Natural killer cell (primary cell): ENCODE measurements around the gene EXTL1. TPM values are rescaled to one million over a fixed set of nuclear protein-coding genes. Genes with fewer than 3 reads are reported as not detected.

ENCODE experiments used
- ATAC-seq, 3 donors: fragments of 150-1000 bp in 2 of 3; fragments of 200-7000 bp in 1 of 3; cut with Tn5 transposase; 1 replicate in 1 of 3; 2 replicates in 2 of 3; pipeline ENCODE4 v1.10.0; 2021; ENCODE audit warnings: mild to moderate bottlenecking in 2 of 3, moderate library complexity in 2 of 3
- DNase-seq, 2 donors: peaks; one replicate each; pipeline versions ENCODE4 v3.0.0 to v3.0.0-alpha.2; 2013 to 2021; ENCODE audit warnings: mixed read lengths in 1 of 2
- H3K27ac ChIP-seq: one replicate; pipeline ENCODE4 v1.5.1; 2013; ENCODE audit warnings: mild to moderate bottlenecking, low read length
- H3K27me3 ChIP-seq: one replicate; pipeline ENCODE4 v1.6.1; 2013; ENCODE audit warnings: low read length; ENCODE audit not compliant: control insufficient read depth, insufficient read depth
- H3K36me3 ChIP-seq: one replicate; pipeline ENCODE4 v1.6.1; 2013; ENCODE audit warnings: low read length; ENCODE audit not compliant: control insufficient read depth, insufficient read depth
- H3K4me1 ChIP-seq: one replicate; pipeline ENCODE4 v1.6.1; 2013; ENCODE audit warnings: low read length; ENCODE audit not compliant: control insufficient read depth, insufficient read depth
- H3K4me3 ChIP-seq: one replicate; pipeline ENCODE4 v1.5.1; 2013; ENCODE audit warnings: low read length
- H3K9me3 ChIP-seq: one replicate; pipeline ENCODE4 v1.6.1; 2013; ENCODE audit warnings: low read length; ENCODE audit not compliant: control insufficient read depth, insufficient read depth
- H3K27ac Mint-ChIP-seq, 2 donors: one replicate each; pipeline ENCODE4 v1.8.0; 2022; ENCODE audit warnings: mild to moderate bottlenecking in 2 of 2, mixed read lengths in 2 of 2, moderate library complexity in 1 of 2
- H3K27me3 Mint-ChIP-seq, 2 donors: one replicate each; pipeline ENCODE4 v1.8.0; 2022; ENCODE audit warnings: low read depth in 2 of 2, mixed read lengths in 2 of 2
- H3K36me3 Mint-ChIP-seq: one replicate; pipeline ENCODE4 v1.8.0; 2022; ENCODE audit warnings: mixed read lengths
- H3K4me1 Mint-ChIP-seq, 2 donors: one replicate each; pipeline ENCODE4 v1.8.0; 2022; ENCODE audit warnings: mixed read lengths in 2 of 2
- H3K4me3 Mint-ChIP-seq: one replicate; pipeline ENCODE4 v1.8.0; 2022; ENCODE audit warnings: mild to moderate bottlenecking, moderate library complexity, mixed read lengths
- H3K9me3 Mint-ChIP-seq, 2 donors: one replicate each; pipeline ENCODE4 v1.8.0; 2022; ENCODE audit warnings: mixed read lengths in 2 of 2
- CTCF ChIP-seq: fragments of 200-600 bp; IDR thresholded peaks from one replicate; pipeline ENCODE4 v1.8.0; 2022; ENCODE audit warnings: antibody characterized with exemption
- WGBS: methylation state at CpG from one replicate; pipeline ENCODE4 v1.1.7; 2013; ENCODE audit warnings: missing lambda C conversion rate; ENCODE audit not compliant: insufficient coverage; 5-methylcytosine and 5-hydroxymethylcytosine counted together
- intact Hi-C: fragments of 100-400 bp; cut with micrococcal nuclease; formaldehyde crosslinking; loops from one replicate; pipeline ENCODE4 v1.14.2; 2022
- total RNA-seq, 4 donors: library from RNA; stranded (reverse); fragments of 120-200 nt in 1 of 4; gene quantifications; one replicate each; pipeline versions ENCODE4 v1.2.3 to v1.2.4, GENCODE V29; 2013 to 2022

EXTL1 gene
- total RNA-seq, 3 donors from 2014 or later (not counting 1 experiment from before 2014, with no cell fraction given), result not detected

- H3K27ac ChIP-seq, result no peak overlapping the region
- H3K4me1 Mint-ChIP-seq, result peaks cover 9 to 20% of the 10 kb centered on the region in 2 donors
- peak overlapping the region in 1 of 2 donors; percentile 89 for H3K27ac Mint-ChIP-seq
- TF ChIP-seq CTCF, result no peak
- H3K4me3 ChIP-seq, result peak overlapping the region; percentile 97
- peak overlapping the region; percentile 97 for H3K4me3 Mint-ChIP-seq
- H3K36me3 ChIP-seq, result no peaks in the 10 kb centered on the region
- peaks cover 19% of the 10 kb centered on the region for H3K4me1 ChIP-seq
- whole genome bisulfite sequencing, result 23% methylated on average over 15 of the region's 15 CpGs
- H3K27me3 Mint-ChIP-seq, result peaks cover 0 to 14% of the 10 kb centered on the region in 2 donors
- intact Hi-C loops, result loop anchor here (5.0 kb wide), 1 partner anchor 113 kb away; no protein-coding TSS in a partner anchor
- ATAC-seq (no peak), DNase-seq (peak in 1 of 2 donors; percentile 19)
- peaks cover 8% of the 10 kb centered on the region for H3K27me3 ChIP-seq
- no peaks in the 10 kb centered on the region for H3K36me3 Mint-ChIP-seq
- no peaks in the 10 kb centered on the region for H3K9me3 Mint-ChIP-seq
- H3K9me3 ChIP-seq, result no peaks in the 10 kb centered on the region
These were observed 13.1 kb downstream of the EXTL1 start for GRCh38 chr1:26034504-26035202.

DNA sequence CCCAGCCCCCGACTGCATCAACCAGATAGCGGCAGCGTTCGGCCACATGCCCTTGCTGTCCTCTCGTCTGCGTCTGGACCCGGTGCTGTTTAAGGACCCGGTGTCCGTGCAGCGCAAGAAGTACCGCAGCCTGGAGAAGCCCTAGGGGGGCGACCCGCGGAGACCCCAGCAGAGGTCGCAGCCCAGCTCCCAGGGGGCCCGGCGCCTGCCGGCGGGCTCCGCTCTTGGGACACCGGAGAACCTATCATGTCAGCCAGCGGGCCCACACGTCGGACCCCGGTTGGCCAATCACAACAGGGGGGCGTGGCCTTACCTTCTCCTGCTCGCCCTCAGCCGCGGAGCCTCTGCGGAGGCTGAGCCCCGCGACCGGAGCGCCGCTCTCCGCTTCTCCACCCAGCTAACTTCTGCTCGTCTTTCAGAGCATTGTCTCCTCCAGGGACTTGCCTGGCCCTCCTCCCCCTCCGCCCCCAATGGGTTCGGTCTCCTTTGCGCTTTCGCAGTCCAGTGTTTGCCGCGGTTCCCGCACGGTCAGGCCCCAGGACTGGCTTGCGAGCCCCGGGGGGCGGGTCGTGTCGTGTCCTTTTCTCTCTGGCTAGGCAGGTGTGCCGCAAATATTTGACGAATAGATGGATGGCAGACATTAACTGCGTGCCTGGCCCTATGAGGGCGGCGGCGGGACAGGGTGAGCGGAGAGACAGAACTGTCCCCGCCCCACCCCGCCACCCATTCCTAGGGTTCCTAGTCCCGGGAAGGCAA is 13.8 kb downstream of the EXTL1 start:
- peak overlapping the region; percentile 97 for H3K4me3 Mint-ChIP-seq
- no peak for TF ChIP-seq CTCF
- Histone ChIP-seq H3K4me3 (peak overlapping the region; percentile 97), H3K27me3 (peaks cover 8% of the 10 kb centered on the region), H3K9me3 (no peaks in the 10 kb centered on the region), H3K36me3 (no peaks in the 10 kb centered on the region), H3K4me1 (peaks cover 19% of the 10 kb centered on the region), H3K27ac (peak overlapping the region; percentile 43)
- DNase-seq (peak; percentile 89 to 96), ATAC-seq (peak; percentile 93 to 96 (median 95))
- peaks cover 0 to 11% of the 10 kb centered on the region in 2 donors for H3K27me3 Mint-ChIP-seq
- under 1% methylated on average over 60 of the region's 60 CpGs for WGBS
- H3K27ac Mint-ChIP-seq, result peak overlapping the region; percentile 72 to 89
- intact Hi-C loops, result loop anchor here (5.0 kb wide), 1 partner anchor 112 kb away; no protein-coding TSS in a partner anchor
- no peaks in the 10 kb centered on the region for H3K36me3 Mint-ChIP-seq
- H3K4me1 Mint-ChIP-seq, result peaks cover 9 to 20% of the 10 kb centered on the region in 2 donors
- no peaks in the 10 kb centered on the region for H3K9me3 Mint-ChIP-seq

GRCh38 chr1:26035959-26036755 is 14.6 kb downstream of the EXTL1 start:
- Histone ChIP-seq H3K9me3 (no peaks in the 10 kb centered on the region), H3K27ac (no peak overlapping the region), H3K27me3 (peaks cover 8% of the 10 kb centered on the region), H3K36me3 (no peaks in the 10 kb centered on the region), H3K4me1 (peaks cover 19% of the 10 kb centered on the region), H3K4me3 (peak overlapping the region; percentile 97)
- WGBS, result 15% methylated on average over 39 of the region's 39 CpGs
- Mint-ChIP-seq H3K36me3 (no peaks in the 10 kb centered on the region), H3K4me3 (peak overlapping the region; percentile 97), H3K27ac (peak overlapping the region; percentile 72 to 89), H3K9me3 (no peaks in the 10 kb centered on the region), H3K27me3 (peaks cover 0 to 8% of the 10 kb centered on the region in 2 donors), H3K4me1 (peaks cover 9 to 20% of the 10 kb centered on the region in 2 donors)
- peak; percentile 99 for TF ChIP-seq CTCF
- DNase-seq (peak; percentile 81 to 87), ATAC-seq (peak; percentile 74 to 91 (median 76))
- intact Hi-C loops, result loop anchor here (5.0 kb wide), 1 partner anchor 111 kb away; no protein-coding TSS in a partner anchor
